Upper lobe of left lung (tissue), 6 donors: ENCODE results near the gene RGS14. TPM values are rescaled to one million over a fixed set of nuclear protein-coding genes. Genes with fewer than 3 reads are reported as not detected.

Experiments used
- ATAC-seq, 2 donors: fragments of 200-7000 bp; cut with Tn5 transposase; one replicate each; pipeline ENCODE4 v1.9.1; 2022; ENCODE audit warnings: mild to moderate bottlenecking in 2 of 2, moderate library complexity in 2 of 2; ENCODE audit not compliant: low FRiP score in 2 of 2
- DNase-seq, 2 donors: peaks; one replicate each; pipeline ENCODE4 v3.0.0-alpha.2; 2019 to 2020
- H3K27ac ChIP-seq, 4 donors: fragments of 200-600 bp; sonication (generic); one replicate each; pipeline ENCODE4 v1.5.1; 2016 to 2019
- H3K27me3 ChIP-seq, 4 donors: fragments of 200-600 bp; sonication (generic); one replicate each; pipeline ENCODE4 v1.5.1; 2017 to 2019
- H3K36me3 ChIP-seq, 4 donors: fragments of 200-600 bp; sonication (generic); one replicate each; pipeline ENCODE4 v1.5.1; 2016 to 2019
- H3K4me1 ChIP-seq, 4 donors: fragments of 200-600 bp; sonication (generic); one replicate each; pipeline ENCODE4 v1.5.1; 2018 to 2019
- H3K4me3 ChIP-seq, 4 donors: fragments of 200-600 bp; sonication (generic); one replicate each; pipeline ENCODE4 v1.5.1; 2017 to 2019; ENCODE audit warnings: mild to moderate bottlenecking in 2 of 4, moderate library complexity in 1 of 4
- H3K9me3 ChIP-seq, 4 donors: fragments of 200-600 bp; sonication (generic); one replicate each; pipeline ENCODE4 v1.5.1; 2018 to 2019
- EP300 ChIP-seq, 4 donors: sonication (generic); formaldehyde crosslinking; IDR thresholded peaks; one replicate each; pipeline ENCODE4 v1.5.1; 2017; ENCODE audit warnings: antibody characterized with exemption in 4 of 4, control low read depth in 2 of 4
- POLR2A ChIP-seq, 4 donors: fragments of 450-650 bp; IDR thresholded peaks; one replicate each; pipeline ENCODE4 v1.5.1; 2016 to 2017; ENCODE audit warnings: antibody characterized with exemption in 4 of 4, mild to moderate bottlenecking in 2 of 4
- POLR2AphosphoS5 ChIP-seq, 2 donors: sonication (generic); formaldehyde crosslinking; IDR thresholded peaks; one replicate each; pipeline ENCODE4 v1.5.1; 2017; ENCODE audit warnings: antibody characterized with exemption in 2 of 2
- WGBS, 2 donors: methylation state at CpG; one replicate each; pipeline ENCODE4 v1.1.5; 2017 to 2018; 5-methylcytosine and 5-hydroxymethylcytosine counted together
- total RNA-seq, 6 donors: library from RNA; depleted of rRNA in 4 of 6; stranded (reverse); fragments of >200 nt in 4 of 6; gene quantifications; one replicate each; pipeline versions ENCODE4 v1.1.0 to v1.2.1, GENCODE V29; 2016 to 2021
- TF ChIP-seq, protein P1 (sequence below), 6 experiments: fragments of 450-650 bp in 4 of 6; fragments of 200-600 bp in 2 of 6; sonication (generic) in 2 of 6; IDR thresholded peaks; one replicate each; pipeline ENCODE4 v1.5.1; 2016 to 2019; ENCODE audit warnings: antibody characterized with exemption in 6 of 6
- donor health status: DM: no; HTN: no; CAD: no; lungs with moderate emphysema.
- donor health status: DM: no; HTN: yes; CAD: no; lungs with severe emphysema.

RGS14 gene
- total RNA-seq, 6 donors from 2014 or later: 11.9 to 39.1 (median 26.6) TPM

DNA sequence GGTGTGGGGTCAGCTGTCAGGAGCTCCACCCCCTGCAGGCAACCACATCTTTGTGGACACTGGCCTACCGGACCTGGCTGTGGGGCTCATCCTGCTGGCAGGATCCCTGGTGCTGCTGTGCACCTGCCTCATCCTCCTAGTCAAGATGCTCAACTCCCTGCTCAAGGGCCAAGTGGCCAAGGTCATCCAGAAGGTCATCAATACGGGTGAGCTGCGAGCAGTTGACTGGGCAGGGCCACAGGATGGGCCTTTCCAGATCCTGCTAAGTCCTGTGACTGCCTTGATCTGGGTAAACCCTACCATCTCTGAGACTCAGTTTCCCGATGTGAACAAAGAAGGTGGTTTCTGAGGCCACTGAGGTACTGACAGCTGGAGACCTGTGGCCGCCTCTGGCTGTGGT lies 36.3 kb downstream of the RGS14 start:
- WGBS, 2 donors: 84 to 100% methylated on average over 1 to 5 of the region's 5 CpGs
- H3K27me3 ChIP-seq: peaks cover 0 to 3% (median under 1%) of the 10 kb centered on the region in 4 donors
- no peak overlapping the region for H3K4me3 ChIP-seq
- DNase-seq: no peak
- H3K9me3 ChIP-seq: no peaks in the 10 kb centered on the region
- ATAC-seq: no peak
- H3K4me1 ChIP-seq: peaks cover 13 to 19% (median 18%) of the 10 kb centered on the region in 4 donors
- no peaks in the 10 kb centered on the region for H3K36me3 ChIP-seq
- H3K27ac ChIP-seq: no peak overlapping the region
- no peak for TF ChIP-seq POLR2A (IDR thresholded peaks at IDR 0.05)
- TF ChIP-seq POLR2AphosphoS5 (IDR thresholded peaks at IDR 0.05): no peak
- TF ChIP-seq, protein P1, sequence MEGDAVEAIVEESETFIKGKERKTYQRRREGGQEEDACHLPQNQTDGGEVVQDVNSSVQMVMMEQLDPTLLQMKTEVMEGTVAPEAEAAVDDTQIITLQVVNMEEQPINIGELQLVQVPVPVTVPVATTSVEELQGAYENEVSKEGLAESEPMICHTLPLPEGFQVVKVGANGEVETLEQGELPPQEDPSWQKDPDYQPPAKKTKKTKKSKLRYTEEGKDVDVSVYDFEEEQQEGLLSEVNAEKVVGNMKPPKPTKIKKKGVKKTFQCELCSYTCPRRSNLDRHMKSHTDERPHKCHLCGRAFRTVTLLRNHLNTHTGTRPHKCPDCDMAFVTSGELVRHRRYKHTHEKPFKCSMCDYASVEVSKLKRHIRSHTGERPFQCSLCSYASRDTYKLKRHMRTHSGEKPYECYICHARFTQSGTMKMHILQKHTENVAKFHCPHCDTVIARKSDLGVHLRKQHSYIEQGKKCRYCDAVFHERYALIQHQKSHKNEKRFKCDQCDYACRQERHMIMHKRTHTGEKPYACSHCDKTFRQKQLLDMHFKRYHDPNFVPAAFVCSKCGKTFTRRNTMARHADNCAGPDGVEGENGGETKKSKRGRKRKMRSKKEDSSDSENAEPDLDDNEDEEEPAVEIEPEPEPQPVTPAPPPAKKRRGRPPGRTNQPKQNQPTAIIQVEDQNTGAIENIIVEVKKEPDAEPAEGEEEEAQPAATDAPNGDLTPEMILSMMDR (IDR thresholded peaks at IDR 0.05): no peak
- no peak for TF ChIP-seq EP300 (IDR thresholded peaks at IDR 0.05)

DNA sequence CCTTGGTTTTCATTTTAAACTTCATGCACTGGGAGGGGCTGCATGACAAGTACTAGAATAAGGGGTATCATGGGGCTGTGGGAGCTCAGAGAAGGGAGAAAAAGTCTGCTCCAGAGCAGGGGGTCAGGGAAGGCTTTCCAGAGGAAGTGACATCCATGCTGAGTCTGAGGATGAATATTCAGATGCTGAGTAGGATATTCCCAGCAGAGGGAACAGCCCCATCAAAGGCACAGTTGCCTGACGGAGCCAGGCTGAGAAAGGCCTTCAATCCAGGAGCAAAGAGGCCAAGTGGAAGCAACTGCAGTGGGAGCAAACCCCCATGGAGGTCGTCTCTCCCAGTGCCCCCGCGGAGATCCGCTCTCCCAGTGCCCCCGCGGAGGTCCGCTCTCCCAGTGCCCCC lies 38.4 kb downstream of the RGS14 start:
- WGBS, 2 donors: 74% methylated on average over 5 of the region's 8 CpGs; no CpG with 5 or more reads in 1 of the 2 donors
- TF ChIP-seq POLR2A (IDR thresholded peaks at IDR 0.05) (no peak), EP300 (IDR thresholded peaks at IDR 0.05) (no peak), POLR2AphosphoS5 (IDR thresholded peaks at IDR 0.05) (no peak)
- TF ChIP-seq, protein P1 (IDR thresholded peaks at IDR 0.05): no peak
- Histone ChIP-seq H3K9me3 (no peaks in the 10 kb centered on the region), H3K36me3 (no peaks in the 10 kb centered on the region), H3K27me3 (peaks cover 0 to 21% (median 12%) of the 10 kb centered on the region in 4 donors), H3K4me3 (no peak overlapping the region), H3K4me1 (peaks cover 4 to 11% (median 7%) of the 10 kb centered on the region in 4 donors), H3K27ac (no peak overlapping the region)
- ATAC-seq (no peak), DNase-seq (no peak)

- peaks cover 0 to 29% (median 15%) of the 10 kb centered on the region in 4 donors for H3K27me3 ChIP-seq
- WGBS, 2 donors: 75 to 84% methylated on average over 2 to 10 of the region's 10 CpGs
Measured at GRCh38 chr5:177396807-177397206, 39.1 kb downstream of the RGS14 start.

DNA sequence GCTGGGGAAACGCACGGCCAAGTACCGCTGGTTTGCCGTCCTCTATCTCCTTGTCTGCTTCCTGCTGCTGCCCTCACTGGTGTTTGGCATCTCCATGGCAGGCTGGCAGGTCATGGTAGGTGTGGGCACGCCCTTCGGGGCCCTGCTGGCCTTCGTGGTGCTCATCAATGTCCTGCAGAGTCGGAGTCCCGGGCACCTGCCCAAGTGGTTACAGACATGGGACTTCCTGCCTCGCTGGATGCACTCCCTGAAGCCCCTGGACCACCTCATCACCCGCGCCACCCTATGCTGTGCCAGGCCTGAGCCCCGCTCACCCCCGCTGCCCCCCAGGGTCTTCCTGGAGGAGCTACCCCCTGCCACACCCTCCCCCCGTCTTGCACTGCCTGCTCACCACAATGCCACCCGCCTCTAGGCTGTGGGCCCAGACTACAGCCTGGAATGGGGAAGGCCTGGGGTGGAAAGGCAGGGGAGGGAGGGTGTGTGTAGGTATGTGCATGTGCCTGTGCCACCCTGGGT lies 40.2 kb downstream of the RGS14 start:
- no peaks in the 10 kb centered on the region for H3K36me3 ChIP-seq
- no peak overlapping the region for H3K27ac ChIP-seq
- peaks cover 11 to 21% (median 16%) of the 10 kb centered on the region in 4 donors for H3K4me1 ChIP-seq
- DNase-seq: peak in 1 of 2 donors; percentile 48
- peaks cover 0 to 38% (median 24%) of the 10 kb centered on the region in 4 donors for H3K27me3 ChIP-seq
- no peak overlapping the region for H3K4me3 ChIP-seq
- H3K9me3 ChIP-seq: no peaks in the 10 kb centered on the region
- no peak for ATAC-seq
- 87 to 94% methylated on average over 9 to 16 of the region's 16 CpGs for WGBS, 2 donors
- TF ChIP-seq POLR2A (IDR thresholded peaks at IDR 0.05) (no peak), EP300 (IDR thresholded peaks at IDR 0.05) (no peak), POLR2AphosphoS5 (IDR thresholded peaks at IDR 0.05) (no peak)
- TF ChIP-seq, protein P1 (IDR thresholded peaks at IDR 0.05): no peak

More at GRCh38 chr5:177396807-177397206, 39.1 kb downstream of the RGS14 start:
- no peak for ATAC-seq
- TF ChIP-seq POLR2AphosphoS5 (IDR thresholded peaks at IDR 0.05): no peak
- TF ChIP-seq, protein P1 (IDR thresholded peaks at IDR 0.05): no peak
- no peak for TF ChIP-seq EP300 (IDR thresholded peaks at IDR 0.05)
- no peak for TF ChIP-seq POLR2A (IDR thresholded peaks at IDR 0.05)
- Histone ChIP-seq H3K27ac (no peak overlapping the region), H3K36me3 (no peaks in the 10 kb centered on the region), H3K9me3 (no peaks in the 10 kb centered on the region), H3K4me1 (peaks cover 4 to 11% (median 7%) of the 10 kb centered on the region in 4 donors), H3K4me3 (no peak overlapping the region)
- DNase-seq: peak in 1 of 2 donors; percentile 56
